ENCODE data around the gene UCMA.

UCMA gene

DNA sequence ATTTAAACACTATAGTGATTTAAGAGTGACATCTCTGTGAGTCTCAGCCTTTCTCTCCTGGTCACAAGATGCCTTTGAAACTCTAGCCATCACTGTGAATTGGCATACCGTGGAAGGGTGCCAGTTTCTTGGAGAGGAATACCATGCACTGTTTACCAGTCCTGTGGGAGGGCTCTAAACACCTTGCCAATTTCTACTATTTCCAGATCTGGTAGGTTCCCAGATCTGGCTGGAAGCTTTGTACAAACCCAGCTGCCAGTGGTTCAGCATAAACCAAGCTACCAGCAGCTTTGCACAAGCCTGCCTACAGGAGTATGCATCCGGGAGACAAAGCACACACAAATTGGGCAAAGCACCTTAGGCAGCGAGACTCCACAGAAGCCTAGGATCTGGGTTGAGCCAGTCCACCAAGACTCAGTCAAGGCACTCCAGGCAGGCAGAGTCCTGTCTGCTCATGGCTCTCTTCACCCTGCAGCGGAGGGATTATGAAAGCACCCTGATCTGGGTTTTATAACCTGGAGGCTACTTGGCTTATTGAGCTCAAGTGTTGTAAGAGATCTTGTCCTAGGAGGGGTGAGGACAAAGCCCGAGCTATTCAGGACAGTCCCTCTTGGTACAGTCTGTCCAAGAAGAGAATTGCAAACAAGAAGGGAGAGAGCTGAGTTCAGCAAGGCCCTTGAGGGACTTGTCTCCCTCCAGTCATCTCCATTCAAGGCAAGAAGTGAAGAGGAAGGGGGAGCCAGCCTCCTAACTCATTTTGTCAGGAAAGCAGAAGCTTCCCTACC lies 49.3 kb downstream of the UCMA start:
- DNase-seq, result no peak

DNA sequence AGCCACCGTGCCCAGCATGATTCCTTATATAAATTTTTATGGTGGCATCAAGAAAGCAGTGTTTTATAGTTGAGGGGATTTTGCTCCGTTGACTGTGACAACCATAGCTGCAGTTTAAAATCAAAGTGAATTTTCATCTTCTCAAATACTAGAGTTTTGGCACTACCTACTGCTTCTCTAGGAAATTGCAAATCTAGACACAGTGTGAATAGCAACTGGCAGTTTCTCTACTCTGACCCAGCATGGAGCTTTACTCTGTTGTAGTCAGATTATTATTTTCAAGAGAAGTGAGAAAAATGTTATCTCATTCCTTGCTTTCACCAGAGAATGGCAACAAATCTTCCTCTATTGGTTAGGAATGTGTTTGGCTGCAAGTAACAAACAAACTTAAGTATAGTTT lies 49.9 kb downstream of the UCMA start:
- DNase-seq, result no peak

DNA sequence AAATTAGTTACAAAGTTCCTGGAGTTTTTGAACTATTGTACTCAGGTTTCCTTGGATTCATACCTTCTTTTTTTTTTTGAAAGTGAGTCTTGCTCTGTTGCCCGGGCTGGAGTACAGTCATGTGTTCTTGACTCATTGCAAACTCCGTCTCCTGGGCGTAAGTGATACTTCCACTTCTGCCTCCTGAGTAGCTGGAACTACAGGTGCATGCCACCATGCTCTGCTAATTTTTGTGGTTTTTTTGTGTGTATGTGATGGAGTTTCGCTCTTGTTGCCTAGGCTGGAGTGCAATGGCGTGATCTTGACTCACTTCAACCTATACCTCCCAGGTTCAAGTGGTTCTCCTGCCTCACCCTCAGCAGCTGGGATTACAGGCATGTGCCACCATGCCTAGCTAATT lies 50.5 kb downstream of the UCMA start:
- no peak for DNase-seq

DNA sequence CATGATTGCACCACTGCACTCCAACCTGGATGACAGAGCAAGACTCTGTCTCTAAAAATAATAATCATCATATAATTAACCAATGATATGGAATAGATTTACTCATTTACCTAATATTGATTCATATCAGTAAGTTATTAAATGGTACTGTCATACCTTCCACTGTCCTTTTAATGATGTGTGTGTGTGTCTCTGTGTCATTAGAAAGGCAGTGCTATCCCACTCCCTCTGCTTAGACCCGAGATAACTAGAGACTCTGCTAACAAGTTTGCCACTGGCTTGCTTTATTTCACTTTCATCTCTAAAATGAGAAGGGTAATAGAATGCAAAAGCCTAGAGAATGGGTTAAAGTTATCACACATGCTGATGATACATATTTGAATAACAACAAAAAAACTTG lies 51.8 kb downstream of the UCMA start:
- DNase-seq, result no peak

DNA sequence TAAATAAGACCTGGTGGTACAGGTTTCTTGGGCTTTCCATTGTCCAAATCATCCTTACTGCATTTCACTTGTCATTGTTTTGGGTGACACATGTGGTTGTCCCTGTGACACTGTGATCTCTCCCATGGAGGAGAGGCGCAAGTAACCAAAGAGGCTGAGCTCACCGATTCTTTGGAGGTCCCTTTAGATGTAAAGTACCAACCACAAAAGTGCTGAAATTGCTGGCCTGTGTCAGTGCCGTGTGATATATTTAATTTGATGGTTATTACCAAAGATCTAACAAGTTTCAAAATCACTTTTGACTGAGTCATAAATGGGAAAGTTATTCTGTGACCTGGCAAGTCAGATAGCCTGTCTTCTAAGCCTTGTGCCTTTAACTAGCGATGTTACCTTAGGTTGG lies 53.4 kb downstream of the UCMA start:
- DNase-seq, result no peak

DNA sequence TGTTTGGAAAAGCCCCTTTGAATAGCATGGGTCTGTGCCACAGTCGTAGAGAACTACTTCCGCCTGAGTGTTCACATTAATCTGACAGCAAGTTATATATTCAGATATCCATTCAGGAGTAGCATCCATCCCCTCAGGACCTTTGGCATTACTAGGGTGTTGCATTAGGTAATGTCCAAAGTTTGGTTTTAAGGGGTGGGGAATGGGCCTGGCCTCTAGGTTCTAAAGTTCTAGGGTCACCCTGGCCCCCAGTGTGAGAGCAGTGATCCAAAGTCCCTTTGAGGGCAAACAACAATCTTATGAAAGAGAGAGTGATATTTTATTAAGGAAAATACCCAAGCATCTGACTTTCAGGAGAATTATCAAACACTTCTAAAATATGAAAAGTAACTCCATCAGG lies 60.6 kb downstream of the UCMA start:
- DNase-seq, result no peak

Data from activated CD4-positive, alpha-beta T cell treated with anti-CD3 and anti-CD28 coated beads, Interleukin-2, amount 50 U/mL, for 1 hour (primary cell).